ENCODE data around the gene GRIN2C.
A peak's percentile ranks its signal among the peaks of the same experiment; 100 is the strongest.
"Not testable (repeated sequence)": the region's sequence is repeated elsewhere in the genome, so short reads cannot be mapped to it uniquely, and the experiment has no call there.

The GRIN2C gene

GRCh38 chr17:74859459-74860228 lies at the start of gene GRIN2C:
TSS of gene GRIN2C (minus strand) at chr17:74859885. CDS start at chr17:74855092, 4,793 bp downstream.
- Histone ChIP-seq H3K27ac (ENCODE audit: extremely low read depth, low read depth, low read length) (no peak within 1 kb of the TSS), H3K36me3 (ENCODE audit: control insufficient read depth in 2 of 2, insufficient read depth in 1 of 2, low read length in 2 of 2) (peaks cover 0 to 23% of the 10 kb centered on the region in 2 experiments; a peak in 1 of 3 replicates), H3K9me3 (ENCODE audit: control insufficient read depth, insufficient read depth, low read depth, low read length) (no peaks in the 10 kb centered on the region), H3K4me3 (ENCODE audit: low read depth, low read length) (peak within 1 kb of the TSS; percentile 38), H3K4me1 (ENCODE audit: control insufficient read depth, insufficient read depth, low read length) (0 out of 2 replicates have a peak, but pooled peaks cover 2% of the 10 kb centered on the region)
- ChIA-PET CTCF (interaction anchor here (0.5 to 14.4 kb wide), 11 partner anchors 14 to 568 kb away, joined by 3 to 338 read pairs (median 3); partner anchors contain the start of genes FDXR and NHERF1), POLR2A (no interaction called here)
- TF ChIP-seq ZNF341 (tag by site-specific recombination; IDR thresholded peaks at IDR 0.05; ENCODE audit: low read depth): peak; percentile 41
- peak; percentile 39; the same call in 1 of the 2 replicates for TF ChIP-seq GLIS2 (tag by site-specific recombination; IDR thresholded peaks at IDR 0.05)
- no peak for TF ChIP-seq ZNF157 (tag by site-specific recombination; IDR thresholded peaks at IDR 0.05)
- peak; percentile 46; the same call in 1 of the 2 replicates for TF ChIP-seq ZNF335 (tag by site-specific recombination; conservative IDR thresholded peaks at IDR 0.05)
- TF ChIP-seq TCF7L2 (IDR thresholded peaks at IDR 0.05; ENCODE audit: borderline replicate concordance, low read depth, low read length): no peak
- TF ChIP-seq ZNF558 (tag by site-specific recombination; IDR thresholded peaks at IDR 0.05): no peak
- 0 out of 2 replicates have a peak, but pooled peaks have one; percentile 30 for TF ChIP-seq ZNF560 (tag by site-specific recombination; IDR thresholded peaks at IDR 0.05; ENCODE audit: borderline replicate concordance)
- TF ChIP-seq KLF9 (tag by site-specific recombination; IDR thresholded peaks at IDR 0.05; ENCODE audit: low read depth): 0 out of 2 replicates have a peak, but pooled peaks have one; percentile 15
- TF ChIP-seq ZBTB6 (tag by site-specific recombination; IDR thresholded peaks at IDR 0.05): peak; percentile 15; the same call in 1 of the 2 replicates
- no peak for TF ChIP-seq ZNF211 (tag by site-specific recombination; IDR thresholded peaks at IDR 0.05; ENCODE audit: low read depth)
- peak; percentile 19 for TF ChIP-seq ZBTB26 (tag by site-specific recombination; optimal IDR thresholded peaks at IDR 0.05)
- TF ChIP-seq ZNF596 (tag by site-specific recombination; IDR thresholded peaks at IDR 0.05): no peak

GRCh38 chr17:74909097-74909496 lies 49.4 kb upstream of the GRIN2C start:
- H3K9me3 ChIP-seq (ENCODE audit: control insufficient read depth, insufficient read depth, low read depth, low read length); H3K36me3 ChIP-seq (ENCODE audit: control insufficient read depth in 2 of 2, insufficient read depth in 1 of 2, low read length in 2 of 2); POLR2A ChIA-PET; H3K4me1 ChIP-seq (ENCODE audit: control insufficient read depth, insufficient read depth, low read length); H3K27ac ChIP-seq (ENCODE audit: extremely low read depth, low read depth, low read length); H3K4me3 ChIP-seq (ENCODE audit: low read depth, low read length): not testable (repeated sequence)
- CTCF ChIA-PET: interaction anchor here (1.6 kb wide), 1 partner anchor 15 kb away, joined by 3 read pairs; the partner anchor contains the start of gene OTOP2

- Histone ChIP-seq H3K27ac (ENCODE audit: extremely low read depth, low read depth, low read length) (no peak overlapping the region), H3K4me3 (ENCODE audit: low read depth, low read length) (no peak overlapping the region), H3K36me3 (ENCODE audit: control insufficient read depth in 2 of 2, insufficient read depth in 1 of 2, low read length in 2 of 2) (no peaks in the 10 kb centered on the region), H3K4me1 (ENCODE audit: control insufficient read depth, insufficient read depth, low read length) (no peaks in the 10 kb centered on the region), H3K9me3 (ENCODE audit: control insufficient read depth, insufficient read depth, low read depth, low read length) (no peaks in the 10 kb centered on the region)
- ChIA-PET POLR2A (interaction anchor here (2.3 kb wide), 1 partner anchor 34 kb away, joined by 11 read pairs; the partner anchor contains the start of gene FDXR), CTCF (interaction anchor here (0.7 to 1.3 kb wide), 2 partner anchors 55 to 510 kb away, joined by 3 read pairs; no protein-coding TSS in a partner anchor)
- TF ChIP-seq ZBTB21 (tag by site-specific recombination; IDR thresholded peaks at IDR 0.05): no peak
- no peak for TF ChIP-seq ZNF211 (tag by site-specific recombination; IDR thresholded peaks at IDR 0.05; ENCODE audit: low read depth)
- TF ChIP-seq ZNF837 (tag by site-specific recombination; IDR thresholded peaks at IDR 0.05): no peak
- TF ChIP-seq ZNF184 (tag by site-specific recombination; IDR thresholded peaks at IDR 0.05): no peak
- no peak for TF ChIP-seq ZNF514 (tag by site-specific recombination; IDR thresholded peaks at IDR 0.05)
- no peak for TF ChIP-seq ZNF362 (tag by site-specific recombination; IDR thresholded peaks at IDR 0.05)
- no peak for TF ChIP-seq ZNF513 (tag by site-specific recombination; IDR thresholded peaks at IDR 0.05)
- no peak for TF ChIP-seq SCRT2 (tag by site-specific recombination; IDR thresholded peaks at IDR 0.05)
- TF ChIP-seq ZXDB (tag by site-specific recombination; IDR thresholded peaks at IDR 0.05): no peak
- TF ChIP-seq ZNF660 (tag by site-specific recombination; IDR thresholded peaks at IDR 0.05): no peak
- no peak for TF ChIP-seq SETDB1 (IDR thresholded peaks at IDR 0.05; ENCODE audit: insufficient read length, low read length)
- TF ChIP-seq ZNF561 (tag by site-specific recombination; IDR thresholded peaks at IDR 0.05; ENCODE audit: borderline replicate concordance): no peak
- no peak for TF ChIP-seq ZNF626 (tag by site-specific recombination; IDR thresholded peaks at IDR 0.05)
- no peak for TF ChIP-seq ZNF658 (tag by site-specific recombination; IDR thresholded peaks at IDR 0.05)
- no peak for TF ChIP-seq ZNF785 (tag by site-specific recombination; IDR thresholded peaks at IDR 0.05)
- no peak for TF ChIP-seq ZNF48 (tag by site-specific recombination; IDR thresholded peaks at IDR 0.05)
Observed at GRCh38 chr17:74907012-74907411, 47.3 kb upstream of the GRIN2C start.

Data from HEK293 (cell line).